OCI-LY1 (cell line): ENCODE measurements around the gene SMOC2.

Experiments used
- H2AFZ ChIP-seq: fragments of 200-600 bp; sonication (generic), shearing (Covaris generic); 2 replicates; pipeline ENCODE4 v1.6.0; 2014; ENCODE audit warnings: antibody characterized with exemption, mild to moderate bottlenecking, low read length
- H3F3A ChIP-seq: fragments of 200-600 bp; sonication (generic), shearing (Covaris generic); 2 replicates; pipeline ENCODE4 v1.6.0; 2014; ENCODE audit warnings: mild to moderate bottlenecking, antibody characterized with exemption, low read length, moderate library complexity; ENCODE audit not compliant: insufficient read depth
- H3K27ac ChIP-seq: fragments of 200-600 bp; sonication (generic); 2 replicates; pipeline ENCODE4 v1.5.1; 2014; ENCODE audit warnings: low read length, mixed run types, mild to moderate bottlenecking, low read depth; ENCODE audit not compliant: poor library complexity, severe bottlenecking
- H3K27me3 ChIP-seq: fragments of 200-600 bp; sonication (generic); 2 replicates; pipeline ENCODE4 v1.6.0; 2014; ENCODE audit warnings: antibody characterized with exemption, mild to moderate bottlenecking, low read length, moderate library complexity; ENCODE audit not compliant: insufficient read depth
- H3K36me3 ChIP-seq: fragments of 200-600 bp; sonication (generic); 2 replicates; pipeline ENCODE4 v1.6.1; 2014; ENCODE audit warnings: mild to moderate bottlenecking, antibody characterized with exemption, low read length, moderate library complexity, mixed read lengths; ENCODE audit not compliant: insufficient read depth
- H3K4me1 ChIP-seq: fragments of 200-600 bp; sonication (generic); 2 replicates; pipeline ENCODE4 v1.5.1; 2014; ENCODE audit warnings: mild to moderate bottlenecking, low read length, moderate library complexity; ENCODE audit not compliant: insufficient read depth, severe bottlenecking
- H3K4me2 ChIP-seq: fragments of 200-600 bp; sonication (generic), shearing (Covaris generic); 2 replicates; pipeline ENCODE4 v1.6.1; 2014; ENCODE audit warnings: low read length
- H3K4me3 ChIP-seq: fragments of 200-600 bp; sonication (generic); 2 replicates; pipeline ENCODE4 v1.5.1; 2014; ENCODE audit warnings: low read length, low read depth, mild to moderate bottlenecking, mixed read lengths; ENCODE audit not compliant: poor library complexity, severe bottlenecking
- H3K79me2 ChIP-seq: fragments of 200-600 bp; shearing (Covaris generic); 2 replicates; pipeline ENCODE4 v1.6.1; 2016; ENCODE audit warnings: mixed run types, low read length, mixed read lengths; ENCODE audit not compliant: insufficient read depth
- H3K9ac ChIP-seq: fragments of 200-600 bp; sonication (generic), shearing (Covaris generic); 2 replicates; pipeline ENCODE4 v1.6.1; 2014; ENCODE audit warnings: mild to moderate bottlenecking, low read length, mixed read lengths
- H3K9me2 ChIP-seq: fragments of 200-600 bp; sonication (generic), shearing (Covaris generic); 2 replicates; pipeline ENCODE4 v1.6.1; 2014; ENCODE audit warnings: low read depth, mild to moderate bottlenecking, low read length, mixed read lengths
- H3K9me3 ChIP-seq: fragments of 200-600 bp; shearing (Covaris generic); 2 replicates; pipeline ENCODE4 v1.6.1; 2014; ENCODE audit warnings: low read length, mixed read lengths
- H4K20me1 ChIP-seq: fragments of 200-600 bp; sonication (generic), shearing (Covaris generic); 2 replicates; pipeline ENCODE4 v1.6.0; 2016; ENCODE audit warnings: mild to moderate bottlenecking, low read length; ENCODE audit not compliant: insufficient read depth
- CTCF ChIP-seq: fragments of 200-600 bp; sonication (generic), shearing (Covaris generic); IDR thresholded peaks from 2 replicates; pipeline ENCODE4 v1.5.1; 2017; ENCODE audit warnings: mild to moderate bottlenecking, antibody characterized with exemption, low read length, moderate library complexity, mixed read lengths
- EZH2 ChIP-seq: fragments of 200-600 bp; sonication (generic), shearing (Covaris generic); IDR thresholded peaks from 2 replicates; pipeline ENCODE4 v1.8.0; 2017; ENCODE audit warnings: borderline replicate concordance, mixed run types, mild to moderate bottlenecking, antibody characterized with exemption, low read length, moderate library complexity, mixed read lengths

SMOC2 gene

GRCh38 chr6:168472363-168472762 is 31.4 kb downstream of the SMOC2 start:
- Histone ChIP-seq H3K9me2 (no peaks in the 10 kb centered on the region), H4K20me1 (no peaks in the 10 kb centered on the region), H3K27ac (no peak overlapping the region), H2AFZ (no peak overlapping the region), H3K4me3 (no peak overlapping the region), H3K4me2 (no peak overlapping the region), H3K9ac (no peak overlapping the region), H3K4me1 (no peaks in the 10 kb centered on the region), H3K27me3 (no peaks in the 10 kb centered on the region), H3K36me3 (no peaks in the 10 kb centered on the region), H3K79me2 (no peaks in the 10 kb centered on the region), H3F3A (no peaks in the 10 kb centered on the region), H3K9me3 (no peaks in the 10 kb centered on the region)
- TF ChIP-seq CTCF = no peak
- TF ChIP-seq EZH2 = no peak

- H3K79me2 ChIP-seq = no peaks in the 10 kb centered on the region
- no peak overlapping the region for H3K4me2 ChIP-seq
- no peaks in the 10 kb centered on the region for H3K9me2 ChIP-seq
- no peak overlapping the region for H2AFZ ChIP-seq
- H3F3A ChIP-seq = no peaks in the 10 kb centered on the region
- H4K20me1 ChIP-seq = no peaks in the 10 kb centered on the region
- H3K36me3 ChIP-seq = no peaks in the 10 kb centered on the region
- H3K4me3 ChIP-seq = no peak overlapping the region
- no peaks in the 10 kb centered on the region for H3K4me1 ChIP-seq
- H3K9me3 ChIP-seq = no peaks in the 10 kb centered on the region
- H3K9ac ChIP-seq = no peak overlapping the region
- TF ChIP-seq EZH2 = no peak
- TF ChIP-seq CTCF = no peak
- no peak overlapping the region for H3K27ac ChIP-seq
- no peaks in the 10 kb centered on the region for H3K27me3 ChIP-seq
These were observed 32.2 kb downstream of the SMOC2 start for GRCh38 chr6:168473197-168473596.

GRCh38 chr6:168475188-168476013 is 34.4 kb downstream of the SMOC2 start:
- no peaks in the 10 kb centered on the region for H4K20me1 ChIP-seq
- H3K4me2 ChIP-seq = no peak overlapping the region
- no peak overlapping the region for H3K27ac ChIP-seq
- H3K4me1 ChIP-seq = no peaks in the 10 kb centered on the region
- no peaks in the 10 kb centered on the region for H3K9me2 ChIP-seq
- H3K4me3 ChIP-seq = no peak overlapping the region
- H3K9ac ChIP-seq = no peak overlapping the region
- no peaks in the 10 kb centered on the region for H3K79me2 ChIP-seq
- no peaks in the 10 kb centered on the region for H3F3A ChIP-seq
- H3K27me3 ChIP-seq = no peaks in the 10 kb centered on the region
- H3K9me3 ChIP-seq = no peaks in the 10 kb centered on the region
- TF ChIP-seq EZH2 = no peak
- no peak for TF ChIP-seq CTCF
- H3K36me3 ChIP-seq = no peaks in the 10 kb centered on the region
- no peak overlapping the region for H2AFZ ChIP-seq
